Measurements from ENCODE around the gene PPP4R2.

The PPP4R2 gene

GRCh38 chr3:73107676-73108187, 111.1 kb downstream of the PPP4R2 start:
- Histone ChIP-seq H3K27ac (ENCODE audit: low read depth, low read length) (no peak overlapping the region), H3K27me3 (ENCODE audit: low read length) (no peaks in the 10 kb centered on the region), H3K9me3 (ENCODE audit: insufficient read depth, low read length) (no peaks in the 10 kb centered on the region), H3K9ac (ENCODE audit: low read length) (no peak overlapping the region), H3F3A (ENCODE audit: insufficient read depth) (no peaks in the 10 kb centered on the region), H3K9me2 (replicated peaks; ENCODE audit: insufficient read depth, low read length) (no peaks in the 10 kb centered on the region), H2AFZ (ENCODE audit: low read depth, low read length, severe bottlenecking) (no peak overlapping the region), H3K4me3 (ENCODE audit: insufficient read depth, low read length, poor library complexity, severe bottlenecking) (no peak overlapping the region), H4K20me1 (ENCODE audit: low read depth, low read length) (no peaks in the 10 kb centered on the region), H3K36me3 (ENCODE audit: low read length) (no peaks in the 10 kb centered on the region), H3K4me2 (ENCODE audit: low read depth, low read length, poor library complexity, severe bottlenecking) (no peak overlapping the region), H3K79me2 (ENCODE audit: insufficient read depth, low read length) (no peaks in the 10 kb centered on the region)
- TF ChIP-seq EZH2phosphoT487 (conservative IDR thresholded peaks at IDR 0.05; ENCODE audit: low read length) (no peak), CTCF (IDR thresholded peaks at IDR 0.05; ENCODE audit: insufficient read depth, low read length, poor library complexity, severe bottlenecking) (no peak)

- H3K9me2 ChIP-seq (replicated peaks; ENCODE audit: insufficient read depth, low read length): no peaks in the 10 kb centered on the region
- no peaks in the 10 kb centered on the region for H3K27me3 ChIP-seq (ENCODE audit: low read length)
- no peak overlapping the region for H3K9ac ChIP-seq (ENCODE audit: low read length)
- H3K79me2 ChIP-seq (ENCODE audit: insufficient read depth, low read length): no peaks in the 10 kb centered on the region
- H4K20me1 ChIP-seq (ENCODE audit: low read depth, low read length): no peaks in the 10 kb centered on the region
- no peak overlapping the region for H3K4me2 ChIP-seq (ENCODE audit: low read depth, low read length, poor library complexity, severe bottlenecking)
- TF ChIP-seq EZH2phosphoT487 (conservative IDR thresholded peaks at IDR 0.05; ENCODE audit: low read length): no peak
- TF ChIP-seq CTCF (IDR thresholded peaks at IDR 0.05; ENCODE audit: insufficient read depth, low read length, poor library complexity, severe bottlenecking): no peak
- H3K9me3 ChIP-seq (ENCODE audit: insufficient read depth, low read length): no peaks in the 10 kb centered on the region
- H2AFZ ChIP-seq (ENCODE audit: low read depth, low read length, severe bottlenecking): no peak overlapping the region
- H3K36me3 ChIP-seq (ENCODE audit: low read length): no peaks in the 10 kb centered on the region
- no peaks in the 10 kb centered on the region for H3F3A ChIP-seq (ENCODE audit: insufficient read depth)
- H3K27ac ChIP-seq (ENCODE audit: low read depth, low read length): no peak overlapping the region
- H3K4me3 ChIP-seq (ENCODE audit: insufficient read depth, low read length, poor library complexity, severe bottlenecking): no peak overlapping the region
Observed at GRCh38 chr3:73108750-73109149, 112.1 kb downstream of the PPP4R2 start.

- H2AFZ ChIP-seq (ENCODE audit: low read depth, low read length, severe bottlenecking): no peak overlapping the region
Observed at GRCh38 chr3:73110530-73110929, 113.9 kb downstream of the PPP4R2 start.

More at GRCh38 chr3:73110530-73110929, 113.9 kb downstream of the PPP4R2 start:
- Histone ChIP-seq H3K36me3 (ENCODE audit: low read length) (no peaks in the 10 kb centered on the region), H3K9me2 (replicated peaks; ENCODE audit: insufficient read depth, low read length) (no peaks in the 10 kb centered on the region), H3K9me3 (ENCODE audit: insufficient read depth, low read length) (no peaks in the 10 kb centered on the region), H3K4me2 (ENCODE audit: low read depth, low read length, poor library complexity, severe bottlenecking) (no peak overlapping the region), H3K27ac (ENCODE audit: low read depth, low read length) (no peak overlapping the region), H3F3A (ENCODE audit: insufficient read depth) (no peaks in the 10 kb centered on the region), H3K27me3 (ENCODE audit: low read length) (no peaks in the 10 kb centered on the region), H4K20me1 (ENCODE audit: low read depth, low read length) (no peaks in the 10 kb centered on the region), H3K9ac (ENCODE audit: low read length) (no peak overlapping the region), H3K4me3 (ENCODE audit: insufficient read depth, low read length, poor library complexity, severe bottlenecking) (no peak overlapping the region), H3K79me2 (ENCODE audit: insufficient read depth, low read length) (no peaks in the 10 kb centered on the region)
- TF ChIP-seq EZH2phosphoT487 (conservative IDR thresholded peaks at IDR 0.05; ENCODE audit: low read length): no peak
- TF ChIP-seq CTCF (IDR thresholded peaks at IDR 0.05; ENCODE audit: insufficient read depth, low read length, poor library complexity, severe bottlenecking): no peak
